Measurements from ENCODE around the gene TTYH3.
"Not testable (repeated sequence)": the region's sequence is repeated elsewhere in the genome, so short reads cannot be mapped to it uniquely, and the experiment has no call there.

The TTYH3 gene

GRCh38 chr7:2668401-2668800, 36.6 kb downstream of the TTYH3 start:
- DNase-seq = no peak

GRCh38 chr7:2670171-2670570, 38.4 kb downstream of the TTYH3 start:
- no peak for DNase-seq

GRCh38 chr7:2670720-2671391, 39.1 kb downstream of the TTYH3 start:
- DNase-seq = peak; percentile 50

- not testable (repeated sequence) for DNase-seq
These were observed 41.4 kb downstream of the TTYH3 start for GRCh38 chr7:2673214-2673613.

GRCh38 chr7:2673934-2674333, 42.1 kb downstream of the TTYH3 start:
- no peak for DNase-seq

GRCh38 chr7:2675256-2675764, 43.5 kb downstream of the TTYH3 start:
- no peak for DNase-seq

- not testable (repeated sequence) for DNase-seq
These were observed 44.8 kb downstream of the TTYH3 start for GRCh38 chr7:2676576-2676975.

GRCh38 chr7:2678454-2678853, 46.7 kb downstream of the TTYH3 start:
- DNase-seq = not testable (repeated sequence)

- DNase-seq = not testable (repeated sequence)
These were observed 47.6 kb downstream of the TTYH3 start for GRCh38 chr7:2679135-2680127.

GRCh38 chr7:2680256-2680655, 48.5 kb downstream of the TTYH3 start:
- no peak for DNase-seq

- peak; percentile 14 for DNase-seq
These were observed 49.2 kb downstream of the TTYH3 start for GRCh38 chr7:2680792-2681490.

GRCh38 chr7:2681929-2682799, 50.4 kb downstream of the TTYH3 start:
- DNase-seq = no peak

- no peak for DNase-seq
These were observed 52.7 kb downstream of the TTYH3 start for GRCh38 chr7:2684501-2684900.

- no peak for DNase-seq
These were observed 54.3 kb downstream of the TTYH3 start for GRCh38 chr7:2686101-2686500.

- DNase-seq = no peak
These were observed 55.6 kb downstream of the TTYH3 start for GRCh38 chr7:2687338-2687869.

GRCh38 chr7:2687881-2688318, 56.1 kb downstream of the TTYH3 start, which contains the start of gene AMZ1:
TSS of gene AMZ1 (plus strand) at chr7:2688202. CDS start at chr7:2700452, 12,250 bp downstream.
- DNase-seq = no peak

- DNase-seq = no peak
These were observed 56.9 kb downstream of the TTYH3 start for GRCh38 chr7:2688409-2689342.

- DNase-seq = no peak
These were observed 57.6 kb downstream of the TTYH3 start for GRCh38 chr7:2689343-2689847.

- no peak for DNase-seq
These were observed 58.3 kb downstream of the TTYH3 start for GRCh38 chr7:2689951-2690705.
